ENCODE results near the gene PPP1R2. TPM values are rescaled to one million over a fixed set of nuclear protein-coding genes. Genes with fewer than 3 reads are reported as not detected.
A peak's percentile ranks its signal among the peaks of the same experiment; 100 is the strongest.

Gene PPP1R2
- total RNA-seq, 1 donor from 2014 or later, result 25.7 TPM

DNA sequence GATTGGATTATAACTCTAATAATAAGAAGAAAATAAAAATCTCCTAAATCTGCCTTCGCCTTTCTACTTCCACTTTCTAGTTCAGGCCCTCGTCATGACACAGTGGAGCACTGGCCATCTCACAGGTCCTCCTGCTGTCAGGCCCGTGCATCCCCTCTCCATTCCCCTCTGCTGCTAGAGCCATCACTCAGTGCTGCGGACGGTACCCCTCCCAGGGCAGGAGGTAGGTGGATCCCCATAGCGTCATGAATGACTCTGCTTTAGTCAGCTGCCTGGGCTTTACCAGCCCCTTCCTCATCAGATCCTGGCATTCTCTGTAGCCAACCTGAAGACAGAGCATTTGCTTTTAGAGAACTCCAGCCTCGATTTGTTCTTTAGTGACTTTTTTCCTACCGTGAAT is 12.0 kb upstream of the PPP1R2 start:
- Mint-ChIP-seq H3K27ac (no peak overlapping the region), H3K4me3 (no peak overlapping the region), H3K27me3 (no peaks in the 10 kb centered on the region), H3K9me3 (peaks cover 4% of the 10 kb centered on the region), H3K36me3 (no peaks in the 10 kb centered on the region), H3K4me1 (ENCODE audit: unreplicated experiment) (peaks cover 20% of the 10 kb centered on the region)
- DNase-seq (ENCODE audit: extremely low spot score, unreplicated experiment), result no peak
- TF ChIP-seq, protein P1, sequence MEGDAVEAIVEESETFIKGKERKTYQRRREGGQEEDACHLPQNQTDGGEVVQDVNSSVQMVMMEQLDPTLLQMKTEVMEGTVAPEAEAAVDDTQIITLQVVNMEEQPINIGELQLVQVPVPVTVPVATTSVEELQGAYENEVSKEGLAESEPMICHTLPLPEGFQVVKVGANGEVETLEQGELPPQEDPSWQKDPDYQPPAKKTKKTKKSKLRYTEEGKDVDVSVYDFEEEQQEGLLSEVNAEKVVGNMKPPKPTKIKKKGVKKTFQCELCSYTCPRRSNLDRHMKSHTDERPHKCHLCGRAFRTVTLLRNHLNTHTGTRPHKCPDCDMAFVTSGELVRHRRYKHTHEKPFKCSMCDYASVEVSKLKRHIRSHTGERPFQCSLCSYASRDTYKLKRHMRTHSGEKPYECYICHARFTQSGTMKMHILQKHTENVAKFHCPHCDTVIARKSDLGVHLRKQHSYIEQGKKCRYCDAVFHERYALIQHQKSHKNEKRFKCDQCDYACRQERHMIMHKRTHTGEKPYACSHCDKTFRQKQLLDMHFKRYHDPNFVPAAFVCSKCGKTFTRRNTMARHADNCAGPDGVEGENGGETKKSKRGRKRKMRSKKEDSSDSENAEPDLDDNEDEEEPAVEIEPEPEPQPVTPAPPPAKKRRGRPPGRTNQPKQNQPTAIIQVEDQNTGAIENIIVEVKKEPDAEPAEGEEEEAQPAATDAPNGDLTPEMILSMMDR (conservative IDR thresholded peaks at IDR 0.05), result no peak

DNA sequence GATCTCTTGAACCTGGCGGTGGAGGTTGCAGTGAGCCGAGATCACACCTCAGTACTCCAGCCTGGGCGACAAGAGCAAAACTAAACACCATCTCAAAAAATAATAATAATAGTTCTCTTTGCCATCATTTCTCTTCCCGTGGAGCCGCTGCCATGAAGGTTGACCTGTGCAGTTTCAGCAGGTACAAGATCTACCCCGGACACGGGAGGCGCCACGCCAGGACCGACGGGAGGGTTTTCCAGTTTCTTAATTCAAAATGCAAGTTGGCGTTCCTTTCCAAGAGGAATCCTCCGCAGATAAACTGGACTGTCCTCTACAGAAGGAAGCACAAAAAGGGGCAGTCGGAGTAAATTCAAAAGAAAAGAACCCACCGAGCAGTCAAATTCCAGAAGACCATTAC is 11.3 kb upstream of the PPP1R2 start:
- no peak overlapping the region for H3K27ac Mint-ChIP-seq
- peaks cover 20% of the 10 kb centered on the region for H3K4me1 Mint-ChIP-seq (ENCODE audit: unreplicated experiment)
- TF ChIP-seq, protein P1 (conservative IDR thresholded peaks at IDR 0.05), result no peak
- no peak overlapping the region for H3K4me3 Mint-ChIP-seq
- DNase-seq (ENCODE audit: extremely low spot score, unreplicated experiment), result no peak
- H3K27me3 Mint-ChIP-seq, result no peaks in the 10 kb centered on the region
- H3K9me3 Mint-ChIP-seq, result peaks cover 4% of the 10 kb centered on the region
- H3K36me3 Mint-ChIP-seq, result no peaks in the 10 kb centered on the region

DNA sequence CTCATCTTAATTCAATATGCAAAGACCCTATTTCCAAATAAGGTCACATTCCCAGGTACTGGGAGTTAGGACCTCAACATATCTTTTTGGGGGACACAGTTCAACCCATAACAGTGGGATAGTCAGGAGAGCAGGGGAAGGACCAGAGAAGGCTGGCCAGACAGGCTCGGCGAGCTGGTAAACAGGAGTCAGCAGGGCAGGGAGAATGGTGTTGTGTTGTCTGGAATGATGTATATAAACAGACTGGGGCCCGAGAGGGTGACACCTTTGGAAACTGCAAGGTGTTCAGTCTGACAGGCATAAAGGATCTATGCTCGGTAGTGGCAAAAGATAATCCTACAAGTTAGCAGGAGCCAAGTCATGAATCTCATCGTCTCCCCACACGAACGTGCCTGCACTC is 10.1 kb upstream of the PPP1R2 start:
- no peak overlapping the region for H3K4me3 Mint-ChIP-seq
- DNase-seq (ENCODE audit: extremely low spot score, unreplicated experiment), result no peak
- no peaks in the 10 kb centered on the region for H3K36me3 Mint-ChIP-seq
- peak overlapping the region; percentile 38 for H3K27ac Mint-ChIP-seq
- H3K27me3 Mint-ChIP-seq, result no peaks in the 10 kb centered on the region
- peaks cover 4% of the 10 kb centered on the region for H3K9me3 Mint-ChIP-seq
- H3K4me1 Mint-ChIP-seq (ENCODE audit: unreplicated experiment), result peaks cover 23% of the 10 kb centered on the region
- TF ChIP-seq, protein P1 (conservative IDR thresholded peaks at IDR 0.05), result no peak

DNA sequence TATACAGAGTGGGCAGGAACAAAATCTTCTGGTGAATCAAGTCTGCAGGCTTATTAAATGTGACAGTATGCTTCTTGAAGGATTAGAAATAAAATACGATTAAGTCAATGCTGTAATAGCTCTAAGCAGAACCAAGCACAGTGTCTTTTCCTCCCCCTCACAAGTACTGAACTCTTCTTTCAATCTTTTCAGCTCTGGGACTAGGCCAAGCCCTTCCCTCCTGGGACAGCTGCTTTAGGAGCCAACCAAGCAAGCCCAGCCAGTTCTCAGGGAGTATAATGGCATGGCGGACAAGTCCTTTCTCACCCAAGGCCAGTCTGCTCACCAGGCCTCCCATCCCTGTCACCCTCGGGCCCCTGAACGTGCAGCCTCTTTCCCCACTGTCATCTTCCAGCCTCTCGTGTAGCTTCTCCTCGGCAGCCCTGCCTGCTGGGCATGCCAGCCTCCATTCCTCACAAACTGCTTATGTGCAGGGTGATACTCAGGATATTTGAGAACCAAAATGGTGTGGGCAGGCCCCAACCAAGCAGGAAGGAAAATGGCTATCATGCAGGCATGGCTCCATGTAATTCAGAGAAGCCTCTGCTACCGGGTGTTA is 8.4 kb upstream of the PPP1R2 start:
- DNase-seq (ENCODE audit: extremely low spot score, unreplicated experiment), result no peak
- H3K36me3 Mint-ChIP-seq, result no peaks in the 10 kb centered on the region
- H3K9me3 Mint-ChIP-seq, result peaks cover 4% of the 10 kb centered on the region
- TF ChIP-seq, protein P1 (conservative IDR thresholded peaks at IDR 0.05), result no peak
- H3K4me3 Mint-ChIP-seq, result peak overlapping the region; percentile 24
- H3K4me1 Mint-ChIP-seq (ENCODE audit: unreplicated experiment), result peaks cover 32% of the 10 kb centered on the region
- peak overlapping the region; percentile 89 for H3K27ac Mint-ChIP-seq
- no peaks in the 10 kb centered on the region for H3K27me3 Mint-ChIP-seq

DNA sequence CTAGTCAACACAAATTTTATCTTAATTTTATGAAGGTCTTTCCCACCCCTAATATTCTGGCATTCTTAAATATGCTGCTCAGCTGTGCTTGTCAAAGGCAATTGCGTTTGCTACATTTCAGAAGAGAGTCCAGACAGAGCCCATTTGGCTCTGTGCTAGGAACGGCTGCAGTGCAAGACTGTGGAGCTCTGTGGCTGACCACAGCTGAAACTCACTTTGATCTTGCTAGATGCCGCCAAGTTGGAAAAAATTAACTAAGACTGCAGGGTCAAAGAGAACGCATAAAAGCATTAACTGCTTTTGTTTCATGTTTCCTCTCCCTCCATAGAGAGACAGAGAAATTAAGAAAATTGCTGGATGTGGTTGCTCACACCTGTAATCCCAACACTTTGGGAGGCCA is 7.6 kb upstream of the PPP1R2 start:
- Mint-ChIP-seq H3K36me3 (no peaks in the 10 kb centered on the region), H3K27me3 (no peaks in the 10 kb centered on the region), H3K4me3 (no peak overlapping the region), H3K27ac (peak overlapping the region; percentile 13), H3K9me3 (no peaks in the 10 kb centered on the region), H3K4me1 (ENCODE audit: unreplicated experiment) (peaks cover 35% of the 10 kb centered on the region)
- DNase-seq (ENCODE audit: extremely low spot score, unreplicated experiment), result no peak
- TF ChIP-seq, protein P1 (conservative IDR thresholded peaks at IDR 0.05), result no peak
